ENCODE results near the gene MIA. TPM values are rescaled to one million over a fixed set of nuclear protein-coding genes. Genes with fewer than 3 reads are reported as not detected.

Gene MIA
- not detected in 2 replicates for total RNA-seq

GRCh38 chr19:40774916-40775631, at the start of gene MIA:
MIA (plus strand) TSS chr19:40775521; CDS start chr19:40775543, 22 bp downstream.

GRCh38 chr19:40750058-40750873, 25.1 kb upstream of the MIA start, which contains the start of gene ACTMAP:
ACTMAP (minus strand) TSS chr19:40750477; CDS start chr19:40749803, 674 bp downstream.

GRCh38 chr19:40750874-40751537, 24.3 kb upstream of the MIA start, which contains the start of gene SNRPA:
SNRPA (plus strand) TSS chr19:40751203; CDS start chr19:40751409, 206 bp downstream.

DNA sequence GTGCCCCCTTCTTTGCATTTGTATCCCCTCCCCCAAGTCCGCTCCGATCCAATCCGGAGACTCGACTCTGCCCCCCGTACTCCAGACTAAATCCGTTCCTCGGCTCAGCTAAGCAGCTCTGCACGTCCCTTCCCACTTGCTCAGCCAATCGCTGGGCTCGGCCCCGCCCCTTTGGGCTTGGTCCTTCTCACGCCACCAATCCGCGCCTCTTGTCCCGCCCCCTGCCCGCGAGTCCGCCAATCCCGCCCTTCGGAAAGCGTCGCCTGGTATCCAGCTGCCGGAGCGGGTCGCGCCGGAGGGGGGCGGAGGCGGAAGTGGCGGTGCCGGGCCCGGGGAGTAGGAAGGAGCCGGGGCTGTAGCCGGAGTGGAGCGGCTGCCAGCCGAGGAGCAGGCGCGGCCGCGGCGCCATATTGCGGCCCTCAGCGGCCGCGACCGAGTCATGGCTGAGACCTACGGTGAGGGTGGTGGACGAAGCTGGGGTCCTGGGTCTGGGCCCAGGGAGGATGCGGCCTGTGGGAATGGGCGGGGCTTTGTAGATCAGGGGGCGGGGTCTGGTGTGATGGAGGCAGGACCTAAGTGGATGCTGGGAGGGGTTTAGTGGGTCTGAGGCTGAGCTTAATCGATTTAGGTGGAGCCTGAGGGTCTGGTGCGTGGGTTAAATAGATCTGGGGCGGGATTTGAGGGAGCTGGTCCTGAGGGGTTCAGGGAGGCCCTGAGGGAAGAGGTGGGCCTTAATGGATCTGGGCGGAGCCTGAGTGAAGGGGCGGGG, 2.8 kb downstream of the MIA start, which contains the start of gene RAB4B:
RAB4B (plus strand) TSS at position 311 of the 769 bp plus-strand sequence; CDS start at position 440, 129 bp downstream.

GRCh38 chr19:40798683-40799557, 23.6 kb downstream of the MIA start, which contains the start of gene EGLN2:
EGLN2 (plus strand) TSS chr19:40799191; CDS start chr19:40800573, 1,382 bp downstream.

Other genes with a start within 250 kb of the MIA start
- gene SHKBP1, start 198.6 kb upstream of the MIA start, total RNA-seq, result 20.7 and 31.9 TPM in 2 replicates
- 11.6 and 13.3 TPM in 2 replicates for gene LTBP4, start 174.2 kb upstream of the MIA start, total RNA-seq
- gene NUMBL, start 84.9 kb upstream of the MIA start, total RNA-seq, result 28.9 and 32.9 TPM in 2 replicates
- 19.0 and 21.5 TPM in 2 replicates for gene COQ8B, start 58.6 kb upstream of the MIA start, total RNA-seq
- 15.2 and 19.9 TPM in 2 replicates for gene ITPKC, start 58.4 kb upstream of the MIA start, total RNA-seq
- 1.3 and 1.9 TPM in 2 replicates for gene ACTMAP, start 25.0 kb upstream of the MIA start, total RNA-seq
- gene SNRPA, start 24.3 kb upstream of the MIA start, total RNA-seq, result 42.2 and 59.0 TPM in 2 replicates
- 10.0 and 13.3 TPM in 2 replicates for gene RAB4B, start 2.7 kb downstream of the MIA start, total RNA-seq
- 63.2 and 74.7 TPM in 2 replicates for gene EGLN2, start 23.7 kb downstream of the MIA start, total RNA-seq
- gene CYP2A6, start 74.9 kb downstream of the MIA start, total RNA-seq, result not detected in 2 replicates
- not detected in 2 replicates for gene CYP2A7, start 106.7 kb downstream of the MIA start, total RNA-seq
- gene CYP2B6, start 215.8 kb downstream of the MIA start, total RNA-seq, result not detected in 2 replicates